Measurements from ENCODE around the gene CLIC3.

Gene CLIC3

GRCh38 chr9:136983656-136984314, 12.6 kb downstream of the CLIC3 start:
- Histone ChIP-seq H4K20me1 (ENCODE audit: insufficient read depth, low read length) (no peaks in the 10 kb centered on the region), H3K9ac (ENCODE audit: low read length) (no peak overlapping the region), H3K79me2 (ENCODE audit: insufficient read depth, low read length) (no peaks in the 10 kb centered on the region), H3K4me1 (ENCODE audit: insufficient read depth, low read length, severe bottlenecking) (no peaks in the 10 kb centered on the region), H3F3A (ENCODE audit: insufficient read depth, low read length) (no peaks in the 10 kb centered on the region), H3K27ac (ENCODE audit: low read depth, low read length, poor library complexity, severe bottlenecking) (no peak overlapping the region), H3K4me3 (ENCODE audit: low read depth, low read length, poor library complexity, severe bottlenecking) (no peak overlapping the region), H2AFZ (ENCODE audit: low read length) (no peak overlapping the region), H3K4me2 (ENCODE audit: low read length) (no peak overlapping the region), H3K9me2 (ENCODE audit: low read depth, low read length) (no peaks in the 10 kb centered on the region), H3K9me3 (ENCODE audit: low read length) (no peaks in the 10 kb centered on the region), H3K27me3 (ENCODE audit: insufficient read depth, low read length) (peaks cover 18% of the 10 kb centered on the region), H3K36me3 (ENCODE audit: insufficient read depth, low read length) (no peaks in the 10 kb centered on the region)
- TF ChIP-seq EZH2 (IDR thresholded peaks at IDR 0.05; ENCODE audit: borderline replicate concordance, low read length) = no peak
- no peak for TF ChIP-seq CTCF (IDR thresholded peaks at IDR 0.05; ENCODE audit: low read length)

GRCh38 chr9:136983167-136983566, 13.2 kb downstream of the CLIC3 start:
- Histone ChIP-seq H3F3A (ENCODE audit: insufficient read depth, low read length) (no peaks in the 10 kb centered on the region), H2AFZ (ENCODE audit: low read length) (no peak overlapping the region), H3K4me1 (ENCODE audit: insufficient read depth, low read length, severe bottlenecking) (no peaks in the 10 kb centered on the region), H3K4me3 (ENCODE audit: low read depth, low read length, poor library complexity, severe bottlenecking) (no peak overlapping the region), H3K27me3 (ENCODE audit: insufficient read depth, low read length) (peaks cover 13% of the 10 kb centered on the region), H3K36me3 (ENCODE audit: insufficient read depth, low read length) (no peaks in the 10 kb centered on the region), H4K20me1 (ENCODE audit: insufficient read depth, low read length) (no peaks in the 10 kb centered on the region), H3K4me2 (ENCODE audit: low read length) (no peak overlapping the region), H3K9me2 (ENCODE audit: low read depth, low read length) (no peaks in the 10 kb centered on the region), H3K9me3 (ENCODE audit: low read length) (no peaks in the 10 kb centered on the region), H3K27ac (ENCODE audit: low read depth, low read length, poor library complexity, severe bottlenecking) (no peak overlapping the region), H3K79me2 (ENCODE audit: insufficient read depth, low read length) (no peaks in the 10 kb centered on the region), H3K9ac (ENCODE audit: low read length) (no peak overlapping the region)
- TF ChIP-seq EZH2 (IDR thresholded peaks at IDR 0.05; ENCODE audit: borderline replicate concordance, low read length) = no peak
- no peak for TF ChIP-seq CTCF (IDR thresholded peaks at IDR 0.05; ENCODE audit: low read length)

GRCh38 chr9:136982232-136983051, 13.9 kb downstream of the CLIC3 start, which contains the start of gene LCNL1:
LCNL1 (plus strand) TSS chr9:136982993; CDS start chr9:136983587, 594 bp downstream.
- Histone ChIP-seq H3F3A (ENCODE audit: insufficient read depth, low read length) (no peaks in the 10 kb centered on the region), H3K27me3 (ENCODE audit: insufficient read depth, low read length) (peaks cover 7% of the 10 kb centered on the region), H2AFZ (ENCODE audit: low read length) (no peak within 1 kb of the TSS), H3K9ac (ENCODE audit: low read length) (no peak within 1 kb of the TSS), H3K4me1 (ENCODE audit: insufficient read depth, low read length, severe bottlenecking) (no peaks in the 10 kb centered on the region), H3K9me3 (ENCODE audit: low read length) (no peaks in the 10 kb centered on the region), H3K4me2 (ENCODE audit: low read length) (no peak within 1 kb of the TSS), H4K20me1 (ENCODE audit: insufficient read depth, low read length) (no peaks in the 10 kb centered on the region), H3K27ac (ENCODE audit: low read depth, low read length, poor library complexity, severe bottlenecking) (no peak within 1 kb of the TSS), H3K36me3 (ENCODE audit: insufficient read depth, low read length) (no peaks in the 10 kb centered on the region), H3K79me2 (ENCODE audit: insufficient read depth, low read length) (no peaks in the 10 kb centered on the region), H3K4me3 (ENCODE audit: low read depth, low read length, poor library complexity, severe bottlenecking) (no peak within 1 kb of the TSS), H3K9me2 (ENCODE audit: low read depth, low read length) (no peaks in the 10 kb centered on the region)
- no peak for TF ChIP-seq CTCF (IDR thresholded peaks at IDR 0.05; ENCODE audit: low read length)
- no peak for TF ChIP-seq EZH2 (IDR thresholded peaks at IDR 0.05; ENCODE audit: borderline replicate concordance, low read length)
